Stimulated activated CD8-positive, alpha-beta memory T cell treated with anti-CD3 and anti-CD28 coated beads, Interleukin-4, amount 100 ng/mL, for 1 hour (primary cell): ENCODE results near the gene FAM98C.
"Not testable (repeated sequence)": the region's sequence is repeated elsewhere in the genome, so short reads cannot be mapped to it uniquely, and the experiment has no call there.

Source experiments
- DNase-seq, 2 donors: peaks; one replicate each; pipeline ENCODE4 v3.0.0-alpha.2; 2020; ENCODE audit warnings: low read depth in 2 of 2, low spot score in 1 of 2

Gene FAM98C

GRCh38 chr19:38395381-38396114 lies 7.3 kb upstream of the FAM98C start:
- no peak for DNase-seq

GRCh38 chr19:38399081-38399480 lies 3.8 kb upstream of the FAM98C start:
- no peak for DNase-seq

GRCh38 chr19:38399537-38399936 lies 3.4 kb upstream of the FAM98C start:
- DNase-seq, result no peak

GRCh38 chr19:38400361-38400760 lies 2.5 kb upstream of the FAM98C start:
- no peak for DNase-seq

DNA sequence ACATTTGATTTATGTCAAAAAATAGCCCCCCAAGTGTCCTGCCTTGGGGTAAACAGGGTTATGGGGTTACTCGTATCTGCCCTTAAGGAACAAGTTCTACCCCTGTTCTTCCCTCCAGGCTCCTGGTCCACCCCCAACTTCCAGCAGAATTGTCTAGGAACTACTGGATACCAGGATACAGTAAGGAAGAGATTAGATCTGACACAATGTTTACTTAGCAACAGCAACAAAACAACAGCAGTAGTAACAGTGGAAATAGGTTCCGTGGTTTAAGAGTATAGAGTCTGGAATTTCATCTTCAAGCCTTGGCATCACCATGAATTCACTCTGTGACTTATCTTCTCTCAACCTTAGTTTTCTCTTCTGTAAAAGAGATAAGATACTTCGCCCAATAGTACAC lies 1.7 kb upstream of the FAM98C start:
- DNase-seq, result no peak

DNA sequence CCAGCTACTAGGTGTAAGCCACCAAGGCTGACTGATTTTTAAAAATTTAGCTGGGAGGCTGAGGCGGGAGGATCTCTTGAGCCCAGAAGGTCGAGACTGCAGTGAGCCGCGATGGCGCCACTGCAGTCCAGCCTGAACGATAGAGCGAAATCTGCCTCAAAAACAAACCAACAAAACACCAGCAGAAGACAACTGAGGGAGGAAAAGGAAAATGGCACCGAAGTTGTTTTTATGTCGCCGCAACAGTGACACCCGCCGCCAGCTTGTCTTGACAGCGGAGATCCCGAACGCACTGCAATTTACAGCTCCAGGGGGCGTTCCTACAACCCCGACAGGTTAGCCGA lies 298 bp upstream of the FAM98C start:
- DNase-seq, result no peak

GRCh38 chr19:38404858-38405257 lies 2.0 kb downstream of the FAM98C start:
- no peak for DNase-seq

DNA sequence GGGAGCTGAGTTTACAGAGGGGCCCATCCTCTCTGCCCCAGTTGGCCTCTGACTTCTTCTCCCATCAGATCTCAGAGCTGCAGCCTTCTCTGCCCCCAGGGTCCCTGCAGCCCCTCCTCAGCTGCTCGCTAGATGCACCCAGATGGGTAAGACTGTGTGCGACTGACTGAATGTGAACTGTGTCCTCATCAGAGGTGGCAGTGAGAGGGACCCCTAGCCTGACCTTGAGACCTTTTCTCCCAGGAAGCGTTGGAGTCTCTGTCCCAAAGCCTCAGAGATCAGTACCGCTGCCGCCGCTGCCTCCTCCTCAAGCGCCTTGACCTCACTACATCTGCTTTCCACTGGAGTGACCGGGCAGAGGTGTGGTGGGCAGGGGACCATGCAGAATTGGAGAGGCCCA lies 2.4 kb downstream of the FAM98C start:
- no peak for DNase-seq

DNA sequence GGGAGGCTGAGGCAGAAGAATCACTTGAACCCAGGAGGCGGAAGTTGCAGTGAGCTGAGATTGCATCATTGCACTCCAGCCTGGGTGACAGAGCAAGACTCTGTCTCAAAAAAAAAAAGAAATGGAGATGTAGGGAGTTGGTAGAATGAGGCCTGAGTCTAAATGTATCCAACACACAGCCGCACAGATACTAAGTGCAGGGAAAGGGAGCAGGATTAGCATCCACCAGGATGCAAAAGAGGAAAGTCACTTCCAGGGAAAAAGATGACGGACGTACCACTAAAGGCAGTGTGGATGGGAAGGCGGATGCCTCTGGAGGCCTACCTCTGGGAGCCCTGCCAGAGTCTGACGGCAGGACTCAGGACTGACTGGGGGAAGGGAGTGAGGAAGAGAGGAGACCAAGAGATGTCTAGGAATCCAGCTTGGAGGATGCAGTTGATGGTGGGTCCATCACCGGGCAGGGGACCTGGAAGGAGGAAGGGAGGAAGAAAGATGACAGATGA lies 6.8 kb downstream of the FAM98C start:
- DNase-seq, result no peak

- not testable (repeated sequence) for DNase-seq
These were observed 7.5 kb downstream of the FAM98C start for GRCh38 chr19:38410407-38410806.

DNA sequence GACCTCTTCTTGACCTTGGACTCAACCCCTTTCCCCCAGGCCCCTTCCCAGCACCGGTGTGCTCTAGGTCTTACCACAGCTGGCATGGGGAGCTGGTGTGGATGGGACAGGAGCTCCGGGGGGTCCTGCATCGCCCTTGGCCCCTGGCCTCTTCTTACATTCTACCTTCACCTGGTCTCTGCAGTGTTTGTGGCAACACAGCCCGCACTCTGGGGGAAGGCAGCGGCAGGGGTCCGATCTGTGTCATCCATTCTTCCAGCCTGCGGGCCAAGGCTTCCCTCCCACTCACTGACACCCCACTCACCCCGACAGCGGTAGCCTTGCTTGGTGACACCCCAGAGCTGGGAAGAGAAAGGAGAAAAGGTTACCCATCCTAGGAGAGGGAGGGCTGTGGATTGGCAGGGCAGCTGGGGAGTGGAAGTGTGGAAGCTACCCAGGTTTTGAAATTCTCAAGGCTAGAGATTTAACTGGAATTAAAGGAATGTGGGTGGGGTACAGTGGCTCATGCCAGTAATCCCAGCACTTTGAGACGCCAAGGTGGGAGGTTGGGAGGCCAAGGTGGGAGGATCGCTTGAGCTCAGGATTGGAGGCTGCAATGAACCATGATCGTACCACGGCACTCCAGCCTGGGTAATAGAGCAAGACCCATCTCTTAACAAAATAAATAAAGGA lies 8.3 kb downstream of the FAM98C start:
- DNase-seq, result no peak

DNA sequence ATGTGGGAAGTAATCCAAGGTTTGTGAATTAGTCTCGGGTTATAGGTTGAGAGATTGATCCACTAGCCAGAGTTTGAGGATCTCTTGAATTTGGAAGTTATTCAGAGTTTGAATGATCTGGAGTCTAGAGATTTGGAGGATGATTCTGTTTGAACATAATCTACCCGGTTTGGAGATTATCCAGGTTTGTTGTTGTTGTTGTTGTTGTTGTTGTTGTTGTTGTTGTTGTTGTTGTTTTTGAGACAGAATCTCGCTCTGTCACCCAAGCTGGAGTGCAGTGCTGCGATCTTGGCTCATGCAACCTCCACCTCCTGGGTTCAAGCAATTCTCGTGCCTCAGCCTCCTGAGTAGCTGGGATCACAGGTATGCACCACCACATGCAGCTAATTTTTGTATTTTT lies 9.0 kb downstream of the FAM98C start:
- not testable (repeated sequence) for DNase-seq

GRCh38 chr19:38412491-38412890 lies 9.6 kb downstream of the FAM98C start:
- DNase-seq, result no peak

DNA sequence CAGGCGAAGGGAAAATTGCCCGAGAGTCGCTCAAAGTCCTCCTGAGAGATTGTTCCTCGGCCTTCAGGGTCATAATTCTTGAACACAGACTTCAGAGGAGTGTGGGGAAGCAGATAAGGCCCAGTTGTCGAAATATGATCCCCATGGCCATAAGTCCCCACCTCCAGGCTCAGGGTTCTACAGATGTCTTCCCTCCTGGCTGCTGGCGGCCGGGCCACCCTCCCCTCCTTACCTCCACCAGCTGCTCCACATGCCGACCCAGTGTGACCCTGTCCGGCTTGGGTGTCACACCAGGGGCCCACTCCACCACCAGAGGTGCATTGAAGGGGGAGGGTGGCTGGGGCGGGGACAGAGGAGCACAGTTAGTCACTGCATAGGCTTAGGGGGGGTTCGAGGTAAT lies 10.1 kb downstream of the FAM98C start:
- no peak for DNase-seq

DNA sequence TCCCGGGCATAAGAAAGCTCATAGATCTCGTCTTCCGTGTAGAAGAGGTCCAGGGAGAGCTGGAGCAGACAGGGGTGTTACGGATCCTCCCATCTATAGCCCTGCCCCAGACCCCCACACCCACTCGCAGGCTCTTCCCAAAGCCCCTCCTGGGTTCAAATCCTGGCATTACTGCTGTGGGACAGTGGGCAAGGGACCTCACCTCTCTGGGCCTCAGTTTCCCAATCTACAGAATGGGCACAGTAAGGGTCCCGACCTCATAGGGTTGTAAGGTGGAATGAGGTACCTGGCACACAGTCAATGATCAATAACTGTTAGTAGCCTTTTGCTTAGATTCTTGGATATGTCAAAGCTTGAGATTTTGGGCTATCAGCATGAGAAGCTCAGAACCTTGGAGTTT lies 10.5 kb downstream of the FAM98C start:
- DNase-seq, result no peak

DNA sequence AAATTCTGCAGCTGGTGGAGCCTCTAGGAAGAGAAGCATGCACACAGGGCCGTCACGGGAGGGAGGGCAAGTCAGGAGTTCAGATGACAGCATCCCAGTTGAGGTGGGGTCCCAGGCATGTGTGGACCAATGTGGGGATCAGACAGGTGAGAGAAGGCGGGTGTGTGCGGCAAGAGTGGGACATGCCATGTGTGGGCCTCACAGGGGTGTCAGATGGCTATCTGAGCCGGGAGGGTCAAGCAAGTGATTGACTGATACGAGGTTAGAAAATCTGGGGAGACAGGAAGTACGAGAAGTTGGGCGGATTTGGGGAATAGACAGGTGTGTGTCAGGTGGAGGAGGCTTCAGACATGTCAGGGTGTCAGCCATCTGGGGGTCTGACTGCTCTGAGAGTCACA lies 14.3 kb downstream of the FAM98C start:
- no peak for DNase-seq

- DNase-seq, result peak in 1 of 2 donors; percentile 25
These were observed 14.9 kb downstream of the FAM98C start for GRCh38 chr19:38417544-38418506.

- no peak for DNase-seq
These were observed 18.0 kb downstream of the FAM98C start for GRCh38 chr19:38420935-38421334.

DNA sequence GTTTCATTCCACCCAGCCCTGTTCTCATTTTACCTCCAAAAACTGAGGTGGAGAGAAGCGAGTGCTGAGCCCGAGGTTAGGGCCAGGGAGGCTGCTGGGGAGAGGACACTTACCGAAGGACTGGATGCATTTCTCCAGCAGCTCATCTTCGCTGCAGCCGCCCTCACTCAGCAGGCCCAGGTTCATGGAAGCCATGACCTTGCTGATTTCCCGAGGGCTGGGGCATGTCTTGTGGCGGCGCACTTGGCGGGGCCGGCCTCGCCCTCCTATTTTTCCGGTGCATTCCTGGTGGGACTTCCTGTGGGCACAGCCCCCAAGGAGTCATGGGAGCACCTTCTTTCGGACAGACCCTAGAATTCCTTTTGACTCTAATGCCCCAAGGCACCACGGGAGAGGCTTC lies 19.0 kb downstream of the FAM98C start:
- DNase-seq, result no peak

- no peak for DNase-seq
These were observed 19.5 kb downstream of the FAM98C start for GRCh38 chr19:38422438-38422837.

- no peak for DNase-seq
These were observed 21.4 kb downstream of the FAM98C start for GRCh38 chr19:38424272-38424671.
